Testis (tissue), 3 donors: ENCODE results near the gene TSTD2. TPM values are rescaled to one million over a fixed set of nuclear protein-coding genes. Genes with fewer than 3 reads are reported as not detected.

Source experiments
- DNase-seq: peaks from one replicate; pipeline ENCODE4 v3.0.0-alpha.2; 2019
- H3K27ac ChIP-seq, 2 donors: fragments of 200-600 bp; sonication (generic); one replicate each; pipeline ENCODE4 v1.5.1; 2019
- H3K27me3 ChIP-seq: fragments of 200-600 bp; sonication (generic); one replicate; pipeline ENCODE4 v1.5.1; 2019
- H3K36me3 ChIP-seq: fragments of 200-600 bp; sonication (generic); one replicate; pipeline ENCODE4 v1.5.1; 2017; ENCODE audit warnings: low read depth; ENCODE audit errors: missing control alignments
- H3K4me1 ChIP-seq: fragments of 200-600 bp; sonication (generic); one replicate; pipeline ENCODE4 v1.5.1; 2019
- H3K4me3 ChIP-seq, 2 donors: fragments of 200-600 bp; sonication (generic); one replicate each; pipeline ENCODE4 v1.5.1; 2017 to 2019
- H3K9me3 ChIP-seq: fragments of 200-600 bp; sonication (generic); one replicate; pipeline ENCODE4 v1.5.1; 2017
- CTCF ChIP-seq, 3 experiments: fragments of 450-650 bp in 2 of 3; fragments of 200-600 bp in 1 of 3; sonication (generic) in 1 of 3; IDR thresholded peaks; one replicate each; pipeline ENCODE4 v1.5.1; 2016 to 2019; ENCODE audit warnings: antibody characterized with exemption in 3 of 3, mild to moderate bottlenecking in 2 of 3, moderate library complexity in 1 of 3
- POLR2A ChIP-seq: fragments of 450-650 bp; IDR thresholded peaks from one replicate; pipeline ENCODE4 v1.6.1; 2017; ENCODE audit warnings: antibody characterized with exemption, mild to moderate bottlenecking, moderate library complexity
- WGBS, 2 donors: methylation state at CpG; one replicate each; pipeline ENCODE4 v1.1.5; 2018; 5-methylcytosine and 5-hydroxymethylcytosine counted together
- intact Hi-C: fragments of 100-400 bp; cut with DNase I; formaldehyde crosslinking; loops from one replicate; pipeline ENCODE4 v1.15.1; 2023; ENCODE audit warnings: low total_unique reads
- polyA plus RNA-seq: library from polyadenylated mRNA; stranded (reverse); fragments of 350-450 nt; fragmentation: Illumina TruSeq; extraction: RNeasy Lipid Tissue Mini Kit (QIAGEN cat#74804); gene quantifications from one replicate; pipeline ENCODE4 v1.2.3, GENCODE V29; 2014; ENCODE audit warnings: low read depth, low replicate concordance; ENCODE audit not compliant: insufficient read depth
- total RNA-seq, 2 donors: library from RNA; depleted of rRNA; stranded (reverse); fragments of >200 nt; gene quantifications; one replicate each; pipeline ENCODE4 v1.2.3, GENCODE V29; 2016

The TSTD2 gene
- total and polyA plus RNA-seq, 3 donors from 2014 or later: 20.0 to 35.6 (median 31.8) TPM

DNA sequence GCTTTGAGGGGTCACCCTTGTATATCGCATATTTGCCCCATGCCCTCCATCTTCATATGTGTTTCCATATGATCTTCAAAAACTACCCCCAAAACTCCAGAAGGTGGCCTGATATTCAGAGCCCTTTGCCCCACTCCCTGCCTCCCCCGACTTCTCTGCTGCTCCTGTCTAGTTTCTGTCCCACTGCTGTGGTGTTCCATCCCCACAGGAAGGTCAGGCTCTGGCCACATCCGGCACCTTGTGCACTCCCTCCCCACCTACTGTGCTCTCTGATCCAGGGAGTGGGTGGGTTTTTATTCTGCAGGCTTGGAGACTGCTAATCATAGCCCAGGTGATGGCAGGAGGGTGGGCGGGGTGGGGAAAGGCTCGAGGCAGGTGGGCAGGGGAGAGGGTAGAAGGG lies 79.3 kb downstream of the TSTD2 start:
- intact Hi-C loops: loop anchor here (10.0 kb wide), 1 partner anchor 49 kb away; the partner anchor contains the start of gene TMOD1
- Histone ChIP-seq H3K4me1 (peaks cover 34% of the 10 kb centered on the region), H3K27ac (no peak overlapping the region), H3K36me3 (no peaks in the 10 kb centered on the region), H3K27me3 (no peaks in the 10 kb centered on the region), H3K4me3 (no peak overlapping the region), H3K9me3 (no peaks in the 10 kb centered on the region)
- TF ChIP-seq CTCF (IDR thresholded peaks at IDR 0.05): no peak
- TF ChIP-seq POLR2A: no peak
- DNase-seq: no peak
- 83 to 87% methylated on average over 5 of the region's 5 CpGs for WGBS, 2 donors

- DNase-seq: no peak
- Histone ChIP-seq H3K27ac (no peak overlapping the region), H3K4me1 (peaks cover 27% of the 10 kb centered on the region), H3K4me3 (no peak overlapping the region), H3K27me3 (no peaks in the 10 kb centered on the region), H3K9me3 (no peaks in the 10 kb centered on the region), H3K36me3 (no peaks in the 10 kb centered on the region)
- WGBS, 2 donors: 86 to 98% methylated on average over 6 of the region's 6 CpGs
- TF ChIP-seq POLR2A (no peak), CTCF (IDR thresholded peaks at IDR 0.05) (no peak)
- intact Hi-C loops: loop anchor here (10.0 kb wide), 1 partner anchor 48 kb away; the partner anchor contains the start of gene TMOD1
These were observed 80.0 kb downstream of the TSTD2 start for GRCh38 chr9:97553141-97553540.

GRCh38 chr9:97551308-97551707 lies 81.9 kb downstream of the TSTD2 start:
- Histone ChIP-seq H3K9me3 (no peaks in the 10 kb centered on the region), H3K27ac (no peak overlapping the region), H3K27me3 (no peaks in the 10 kb centered on the region), H3K4me1 (peaks cover 12% of the 10 kb centered on the region), H3K36me3 (no peaks in the 10 kb centered on the region), H3K4me3 (no peak overlapping the region)
- WGBS, 2 donors: 92 to 95% methylated on average over 5 of the region's 5 CpGs
- intact Hi-C loops: loop anchor here (10.0 kb wide), 1 partner anchor 47 kb away; the partner anchor contains the start of gene TMOD1
- DNase-seq: no peak
- TF ChIP-seq CTCF (IDR thresholded peaks at IDR 0.05) (no peak), POLR2A (no peak)

DNA sequence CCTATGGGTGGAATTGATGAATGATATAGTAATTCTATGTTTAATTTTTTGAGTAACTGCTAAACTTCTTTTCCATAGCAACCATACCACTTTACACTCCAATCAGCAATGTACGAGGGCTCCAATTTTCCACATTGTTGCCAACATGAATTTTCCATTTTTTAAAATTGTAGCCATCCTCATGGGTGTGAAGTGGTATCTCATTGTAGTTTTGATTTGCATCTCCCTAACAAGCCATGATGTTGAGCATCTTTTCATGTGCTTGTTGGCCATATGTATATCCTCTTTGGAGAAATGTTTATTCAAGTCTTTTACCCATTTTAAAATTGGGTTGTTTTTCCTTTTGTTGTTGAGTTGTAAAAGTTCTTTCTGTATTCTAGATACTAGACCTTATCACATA lies 82.8 kb downstream of the TSTD2 start:
- TF ChIP-seq POLR2A (no peak), CTCF (IDR thresholded peaks at IDR 0.05) (no peak)
- 50 to 80% methylated on average over 1 of the region's 1 CpG for WGBS, 2 donors
- no peaks in the 10 kb centered on the region for H3K27me3 ChIP-seq
- H3K4me3 ChIP-seq: no peak overlapping the region
- peaks cover 5% of the 10 kb centered on the region for H3K4me1 ChIP-seq
- intact Hi-C loops: loop anchor here (10.0 kb wide), 1 partner anchor 46 kb away; the partner anchor contains the start of gene TMOD1
- H3K27ac ChIP-seq: no peak overlapping the region
- no peaks in the 10 kb centered on the region for H3K9me3 ChIP-seq
- no peaks in the 10 kb centered on the region for H3K36me3 ChIP-seq
- no peak for DNase-seq

Other genes starting within 250 kb of the TSTD2 start
- gene TDRD7, start 221.3 kb downstream of the TSTD2 start, total RNA-seq: 10 to 100 TPM; 31.2 to 32.2 TPM
- gene TDRD7, start 221.3 kb downstream of the TSTD2 start, polyA plus RNA-seq: 85.8 TPM
- gene TMOD1, start 131.7 kb downstream of the TSTD2 start, total RNA-seq: 1 to 10 TPM; 3.9 TPM
- gene TMOD1, start 131.7 kb downstream of the TSTD2 start, polyA plus RNA-seq: 7.8 TPM
- 10 to 100 TPM; 36.9 to 41.7 TPM for gene NCBP1, start 453 bp upstream of the TSTD2 start, total RNA-seq
- 36.6 TPM for gene NCBP1, start 453 bp upstream of the TSTD2 start, polyA plus RNA-seq
- gene XPA, start 64.0 kb upstream of the TSTD2 start, total RNA-seq: 10 to 100 TPM; 10.6 TPM
- gene XPA, start 64.0 kb upstream of the TSTD2 start, polyA plus RNA-seq: 7.3 TPM
- 1 to 10 TPM; 1.1 to 1.9 TPM for gene FOXE1, start 219.9 kb upstream of the TSTD2 start, total RNA-seq
- gene FOXE1, start 219.9 kb upstream of the TSTD2 start, polyA plus RNA-seq: 0.62 TPM